ENCODE measurements around the gene EPS8L1. TPM values are rescaled to one million over a fixed set of nuclear protein-coding genes. Genes with fewer than 3 reads are reported as not detected.
A peak's percentile ranks its signal among the peaks of the same experiment; 100 is the strongest.

EPS8L1 gene
- total and polyA plus RNA-seq, 8 donors: 5.3 to 37.5 (median 14.3) TPM

DNA sequence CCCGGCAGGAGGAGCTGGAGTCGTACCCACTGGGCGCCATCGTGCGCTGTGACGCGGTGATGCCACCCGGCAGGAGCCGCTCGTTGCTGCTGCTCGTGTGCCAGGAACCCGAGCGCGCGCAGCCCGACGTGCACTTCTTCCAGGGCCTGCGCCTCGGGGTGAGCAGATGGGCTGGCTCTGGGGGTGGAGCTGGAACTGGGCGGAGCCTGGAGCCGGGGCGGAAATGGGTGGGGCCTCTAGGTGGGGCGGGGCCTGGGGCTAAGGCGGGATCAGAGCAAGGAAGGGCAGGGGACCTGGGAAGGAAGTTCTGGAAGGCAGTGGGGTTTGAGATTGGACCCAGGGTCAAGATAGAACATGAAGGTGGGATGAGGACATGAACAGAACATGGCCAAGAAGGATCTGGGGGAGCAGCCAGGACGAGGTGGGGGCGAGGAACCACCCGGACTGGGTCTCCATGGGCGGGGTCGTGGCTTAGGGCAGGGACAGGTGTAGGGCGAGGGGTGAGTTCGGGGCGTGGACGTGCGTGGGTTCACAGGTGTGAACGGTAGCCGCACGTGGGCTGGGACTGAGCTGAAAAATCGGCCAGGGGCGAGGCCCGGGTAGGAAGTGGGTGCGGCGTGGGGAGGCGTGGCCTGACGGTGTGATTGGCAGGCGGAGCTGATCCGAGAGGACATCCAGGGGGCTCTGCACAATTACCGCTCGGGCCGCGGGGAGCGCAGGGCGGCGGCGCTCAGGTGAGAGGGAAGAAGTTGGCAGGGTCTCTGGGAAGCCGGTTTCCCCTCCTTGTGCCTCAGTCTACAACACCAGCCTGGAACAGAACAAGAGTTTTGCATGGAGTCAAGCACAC is 4.7 kb downstream of the EPS8L1 start:
- H3K9me3 ChIP-seq: no peaks in the 10 kb centered on the region
- H3K4me3 ChIP-seq: peak overlapping the region; percentile 43 to 49
- H3K36me3 ChIP-seq: no peaks in the 10 kb centered on the region
- peaks cover 14 to 36% of the 10 kb centered on the region in 2 donors for H3K4me1 ChIP-seq
- H3K27ac ChIP-seq: peak overlapping the region in 1 of 2 donors; percentile 16
- TF ChIP-seq, protein P1, sequence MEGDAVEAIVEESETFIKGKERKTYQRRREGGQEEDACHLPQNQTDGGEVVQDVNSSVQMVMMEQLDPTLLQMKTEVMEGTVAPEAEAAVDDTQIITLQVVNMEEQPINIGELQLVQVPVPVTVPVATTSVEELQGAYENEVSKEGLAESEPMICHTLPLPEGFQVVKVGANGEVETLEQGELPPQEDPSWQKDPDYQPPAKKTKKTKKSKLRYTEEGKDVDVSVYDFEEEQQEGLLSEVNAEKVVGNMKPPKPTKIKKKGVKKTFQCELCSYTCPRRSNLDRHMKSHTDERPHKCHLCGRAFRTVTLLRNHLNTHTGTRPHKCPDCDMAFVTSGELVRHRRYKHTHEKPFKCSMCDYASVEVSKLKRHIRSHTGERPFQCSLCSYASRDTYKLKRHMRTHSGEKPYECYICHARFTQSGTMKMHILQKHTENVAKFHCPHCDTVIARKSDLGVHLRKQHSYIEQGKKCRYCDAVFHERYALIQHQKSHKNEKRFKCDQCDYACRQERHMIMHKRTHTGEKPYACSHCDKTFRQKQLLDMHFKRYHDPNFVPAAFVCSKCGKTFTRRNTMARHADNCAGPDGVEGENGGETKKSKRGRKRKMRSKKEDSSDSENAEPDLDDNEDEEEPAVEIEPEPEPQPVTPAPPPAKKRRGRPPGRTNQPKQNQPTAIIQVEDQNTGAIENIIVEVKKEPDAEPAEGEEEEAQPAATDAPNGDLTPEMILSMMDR (IDR thresholded peaks at IDR 0.05): no peak
- ATAC-seq: peak; percentile 85
- intact Hi-C loops (cut with DNase I): no loop called here
- DNase-seq: peak in 3 of 4 donors; percentile 42 to 92 (median 81)
- H3K27me3 ChIP-seq: peaks cover 35 to 91% of the 10 kb centered on the region in 2 donors

DNA sequence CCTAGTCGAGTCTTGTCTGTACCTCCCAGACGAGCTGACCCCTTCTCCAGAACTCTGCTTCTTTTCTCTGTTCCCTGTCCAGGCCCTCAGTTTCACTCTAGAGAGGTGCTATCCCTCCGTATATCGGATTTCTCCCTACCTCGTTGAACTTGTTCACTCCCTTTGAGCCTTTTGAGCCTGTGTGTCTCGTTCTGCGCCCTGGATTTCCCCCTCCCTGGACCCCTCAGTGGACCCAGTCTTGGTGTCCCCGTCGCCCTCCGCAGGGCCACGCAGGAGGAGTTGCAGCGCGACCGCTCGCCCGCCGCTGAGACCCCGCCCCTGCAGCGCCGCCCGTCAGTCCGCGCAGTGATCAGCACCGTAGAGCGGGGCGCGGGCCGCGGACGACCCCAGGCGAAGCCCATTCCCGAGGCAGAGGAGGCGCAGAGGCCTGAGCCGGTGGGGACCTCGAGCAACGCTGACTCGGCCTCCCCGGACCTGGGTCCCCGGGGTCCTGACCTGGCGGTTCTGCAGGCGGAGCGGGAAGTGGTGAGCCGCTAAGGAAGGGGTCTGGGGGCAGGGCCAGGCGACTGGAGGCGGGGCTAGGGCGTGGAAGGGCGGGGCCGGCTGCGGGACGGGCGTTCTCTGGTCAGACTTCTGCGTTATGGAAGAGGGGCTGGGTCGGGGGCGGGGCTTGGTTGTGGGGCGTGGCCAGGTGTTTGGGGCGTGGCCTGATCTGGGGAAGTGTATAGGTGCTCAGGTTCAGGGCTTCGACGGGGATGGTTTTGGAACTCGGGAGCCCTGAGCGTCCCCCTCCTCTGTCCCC is 5.5 kb downstream of the EPS8L1 start:
- no peaks in the 10 kb centered on the region for H3K36me3 ChIP-seq
- H3K27ac ChIP-seq: peak overlapping the region in 1 of 2 donors; percentile 16
- peaks cover 35 to 93% of the 10 kb centered on the region in 2 donors for H3K27me3 ChIP-seq
- H3K9me3 ChIP-seq: no peaks in the 10 kb centered on the region
- peak overlapping the region; percentile 43 to 49 for H3K4me3 ChIP-seq
- TF ChIP-seq, protein P1 (IDR thresholded peaks at IDR 0.05): no peak
- peaks cover 14 to 33% of the 10 kb centered on the region in 2 donors for H3K4me1 ChIP-seq
- DNase-seq: peak in 3 of 4 donors; percentile 65 to 95 (median 87)
- ATAC-seq: peak; percentile 87
- intact Hi-C loops (cut with DNase I): no loop called here

DNA sequence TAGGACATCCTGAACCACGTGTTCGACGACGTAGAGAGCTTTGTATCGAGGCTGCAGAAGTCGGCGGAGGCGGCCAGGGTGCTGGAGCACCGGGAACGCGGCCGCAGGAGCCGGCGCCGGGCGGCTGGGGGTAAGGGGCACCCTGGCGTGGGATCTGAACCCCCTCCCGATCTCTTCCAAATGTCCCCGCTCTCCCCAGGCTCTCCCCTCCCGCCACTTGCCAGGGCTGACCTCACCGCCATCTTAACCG is 6.0 kb downstream of the EPS8L1 start:
- DNase-seq (peak in 1 of 4 donors; percentile 75), ATAC-seq (no peak)
- Histone ChIP-seq H3K9me3 (no peaks in the 10 kb centered on the region), H3K27ac (no peak overlapping the region), H3K36me3 (no peaks in the 10 kb centered on the region), H3K27me3 (peaks cover 39 to 93% of the 10 kb centered on the region in 2 donors), H3K4me3 (peak overlapping the region in 1 of 2 donors; percentile 49), H3K4me1 (peaks cover 14 to 33% of the 10 kb centered on the region in 2 donors)
- intact Hi-C loops (cut with DNase I): no loop called here
- TF ChIP-seq, protein P1 (IDR thresholded peaks at IDR 0.05): no peak

DNA sequence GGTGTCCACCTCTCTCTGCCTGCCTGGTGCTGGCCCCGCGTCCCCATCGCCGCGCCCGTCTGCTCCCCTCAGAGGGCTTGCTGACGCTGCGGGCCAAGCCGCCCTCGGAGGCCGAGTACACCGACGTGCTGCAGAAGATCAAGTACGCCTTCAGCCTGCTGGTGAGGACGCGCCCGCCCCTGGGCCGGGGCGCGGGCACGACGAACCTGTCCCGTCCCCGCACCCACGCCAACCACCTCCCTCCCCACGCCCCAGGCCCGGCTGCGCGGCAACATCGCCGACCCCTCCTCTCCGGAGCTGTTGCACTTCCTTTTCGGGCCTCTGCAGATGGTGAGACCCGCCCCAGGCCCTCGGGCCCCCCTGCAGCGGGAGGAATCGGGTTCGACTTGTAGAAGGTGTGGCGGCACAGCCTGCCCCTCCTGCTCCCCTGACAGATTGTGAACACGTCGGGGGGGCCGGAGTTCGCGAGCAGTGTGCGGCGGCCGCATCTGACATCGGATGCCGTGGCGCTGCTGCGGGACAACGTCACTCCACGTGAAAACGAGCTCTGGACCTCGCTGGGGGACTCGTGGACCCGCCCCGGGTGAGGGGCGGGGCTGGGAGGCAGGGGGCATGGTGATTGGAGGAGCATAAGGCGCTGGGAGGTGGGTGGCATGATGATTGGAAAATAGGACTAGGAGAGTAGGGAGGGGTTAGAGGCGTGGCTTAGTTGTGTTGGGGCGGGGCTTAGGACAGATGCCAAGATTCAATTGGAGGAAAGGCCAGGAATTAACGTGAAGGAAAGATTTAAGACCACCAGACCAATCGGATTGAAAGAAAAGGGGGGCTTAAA is 6.6 kb downstream of the EPS8L1 start:
- DNase-seq (peak in 1 of 4 donors; percentile 80), ATAC-seq (no peak)
- intact Hi-C loops (cut with DNase I): no loop called here
- TF ChIP-seq, protein P1 (IDR thresholded peaks at IDR 0.05): no peak
- Histone ChIP-seq H3K27ac (no peak overlapping the region), H3K9me3 (no peaks in the 10 kb centered on the region), H3K36me3 (no peaks in the 10 kb centered on the region), H3K4me3 (peak overlapping the region in 1 of 2 donors; percentile 49), H3K27me3 (peaks cover 40 to 93% of the 10 kb centered on the region in 2 donors), H3K4me1 (peaks cover 16 to 38% of the 10 kb centered on the region in 2 donors)
